Activated T-cell treated with anti-CD3 and anti-CD28 coated beads, Interleukin-2, amount 50 U/mL, for 48 hours (primary cell): ENCODE results near the gene EFCAB12.
"Not testable (repeated sequence)": the region's sequence is repeated elsewhere in the genome, so short reads cannot be mapped to it uniquely, and the experiment has no call there.

Experiments
- DNase-seq, 2 experiments: peaks; one replicate each; pipeline ENCODE4 v3.0.0-alpha.2; 2020

Gene EFCAB12

DNA sequence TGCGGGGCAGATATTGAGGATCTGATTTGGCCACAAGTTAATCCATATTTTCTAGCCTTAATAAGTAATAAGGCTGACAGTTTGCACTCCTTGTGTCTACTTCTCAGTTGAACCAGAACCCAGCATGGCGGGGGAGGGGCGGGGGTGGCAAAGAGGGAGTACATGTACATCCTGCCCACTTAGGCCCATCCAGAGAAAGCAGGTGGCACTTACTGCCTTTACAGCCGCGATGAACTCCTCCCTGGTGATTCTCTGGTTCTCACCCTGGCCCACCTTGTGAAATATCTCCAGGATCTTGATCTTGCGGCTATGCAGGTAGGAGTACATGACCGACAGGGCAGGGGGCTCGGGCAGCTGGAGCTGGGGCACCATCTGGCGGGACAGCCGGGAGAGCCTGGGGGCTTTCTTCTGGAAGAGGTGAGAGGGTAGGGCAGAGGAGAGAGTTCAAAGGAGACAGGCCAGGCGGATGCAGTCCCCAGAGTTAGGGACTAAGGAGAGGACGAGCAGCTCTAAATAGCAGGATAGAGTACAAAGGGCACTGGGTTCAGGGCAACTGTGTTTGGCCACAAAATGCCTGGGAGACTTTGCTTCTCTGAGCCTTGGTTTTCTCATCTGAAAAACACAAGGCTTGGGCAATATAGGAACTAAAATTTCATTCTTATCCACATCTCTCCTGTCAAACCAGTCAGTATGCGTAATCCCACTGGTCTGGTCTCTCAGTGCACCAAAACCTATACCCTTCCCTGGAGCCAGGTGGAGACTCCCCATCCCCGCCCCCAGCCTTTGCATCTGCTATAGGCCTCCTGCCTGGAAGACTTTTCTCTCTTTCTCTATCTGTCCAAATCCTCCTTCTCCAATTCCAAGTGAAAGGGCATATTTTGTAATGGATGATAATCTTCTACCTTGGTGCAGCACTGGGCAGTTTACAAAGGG is 10.1 kb downstream of the EFCAB12 start:
- DNase-seq, result no peak

DNA sequence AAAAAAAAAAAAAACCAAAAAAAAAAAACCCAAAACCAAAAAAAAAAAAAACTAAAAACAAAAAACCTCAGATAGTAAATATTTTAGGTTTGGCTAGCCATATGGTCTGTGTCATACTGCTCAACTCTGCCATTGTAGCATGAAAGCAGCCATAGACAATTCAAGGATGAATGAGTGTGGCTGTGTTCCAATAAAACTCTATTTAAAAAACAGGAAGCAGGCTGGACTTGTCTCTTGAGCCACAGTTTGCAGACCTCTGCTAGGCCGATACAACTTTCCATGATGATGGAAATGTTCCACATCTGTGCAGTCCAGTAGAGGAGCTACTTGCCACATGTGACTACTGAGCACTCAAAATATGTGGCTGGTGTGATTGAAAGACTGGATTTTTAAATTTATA is 11.1 kb downstream of the EFCAB12 start:
- DNase-seq, result no peak

DNA sequence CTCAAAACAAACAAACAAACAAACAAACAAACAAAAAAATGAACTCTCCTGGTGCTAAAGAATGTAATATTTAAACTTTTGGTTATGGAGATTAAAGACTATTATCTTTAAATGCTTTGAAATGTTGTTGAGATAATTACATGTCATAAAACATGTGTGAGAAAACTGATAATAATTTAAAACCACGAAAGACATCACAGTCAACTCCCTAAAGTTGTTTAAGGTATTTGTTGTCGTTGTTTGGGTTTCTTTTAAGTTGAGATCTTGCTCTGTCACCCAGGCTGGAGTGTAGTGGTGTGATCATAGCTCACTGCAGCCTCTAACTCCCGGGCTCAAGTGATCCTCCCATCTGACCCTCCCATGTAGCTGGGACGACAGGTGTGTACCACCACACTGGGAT is 12.0 kb downstream of the EFCAB12 start:
- no peak for DNase-seq

DNA sequence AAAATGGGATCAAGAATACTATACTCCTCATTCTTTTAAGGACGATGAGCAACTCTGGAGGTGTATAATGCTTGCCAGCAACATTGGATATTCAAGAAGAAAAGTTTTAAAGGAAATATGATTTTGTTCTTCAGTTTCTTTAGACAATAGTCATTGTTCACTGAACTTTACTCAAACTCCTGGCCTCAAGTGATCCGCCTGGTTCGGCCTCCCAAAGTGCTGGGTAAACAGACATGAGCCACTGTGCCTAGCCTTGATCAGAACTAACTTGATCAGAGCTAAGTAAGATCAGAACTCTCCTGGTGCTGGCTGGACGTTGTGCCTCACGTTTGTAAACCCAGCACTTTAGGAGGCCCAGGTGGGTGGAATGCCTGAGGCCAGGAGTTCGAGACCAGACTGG is 12.6 kb downstream of the EFCAB12 start:
- no peak for DNase-seq

DNA sequence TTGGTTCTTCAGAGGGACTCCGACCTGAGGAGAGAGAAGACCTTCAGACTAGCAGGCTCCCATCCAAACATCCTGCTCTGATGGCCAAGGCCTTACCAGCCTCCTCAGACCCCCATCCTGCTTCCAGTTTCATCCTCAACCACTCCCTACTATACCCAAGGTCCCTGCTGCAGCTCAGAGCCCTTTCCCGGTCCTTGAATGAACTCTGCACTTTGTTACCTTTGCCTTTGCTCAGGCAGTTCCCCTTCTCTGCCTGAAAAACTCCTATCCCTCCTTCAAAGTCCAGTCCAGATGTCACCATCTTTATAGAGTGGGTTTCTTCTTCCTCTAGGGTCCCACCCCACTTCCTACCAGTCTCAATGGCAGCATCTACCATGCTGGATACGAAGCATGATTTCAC is 13.1 kb downstream of the EFCAB12 start:
- DNase-seq, result no peak

DNA sequence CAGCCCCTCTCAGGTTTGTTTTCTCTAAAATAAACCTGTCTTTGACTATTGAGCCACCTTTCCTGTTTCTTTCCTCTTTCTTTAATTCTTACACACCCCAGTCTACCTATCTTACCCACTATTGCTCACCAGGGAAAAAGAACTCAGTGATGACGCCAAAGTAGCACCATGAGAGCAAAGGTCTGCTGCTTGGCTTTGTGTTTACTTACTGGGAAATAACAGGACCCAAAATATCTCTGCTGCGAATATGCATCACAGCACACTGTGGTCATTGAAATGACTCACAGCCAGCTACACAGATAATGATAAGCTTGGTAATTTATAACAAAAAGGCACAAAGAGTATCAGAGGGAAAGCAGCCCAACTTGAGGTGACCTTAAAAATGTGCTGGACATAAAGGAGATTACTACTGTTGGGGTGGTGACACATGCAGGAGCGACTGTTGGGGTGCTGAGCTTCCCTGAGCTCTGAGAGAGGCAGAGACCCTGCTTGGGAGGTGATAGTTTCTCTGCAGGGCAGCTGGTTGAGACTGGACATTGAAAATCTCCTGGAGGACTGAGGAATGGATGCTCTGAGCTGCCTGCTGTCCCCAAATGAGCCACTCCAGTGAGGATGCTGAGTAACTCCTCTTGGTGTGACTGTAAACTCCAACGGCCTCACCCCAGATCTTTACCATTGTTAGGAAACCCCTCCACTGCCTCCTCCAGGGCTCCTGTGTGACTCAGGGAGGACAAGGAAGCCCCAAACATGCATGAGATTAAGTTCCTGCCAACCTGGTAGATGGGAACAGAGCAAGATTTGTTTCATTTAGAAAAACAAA is 14.5 kb downstream of the EFCAB12 start:
- no peak for DNase-seq

DNA sequence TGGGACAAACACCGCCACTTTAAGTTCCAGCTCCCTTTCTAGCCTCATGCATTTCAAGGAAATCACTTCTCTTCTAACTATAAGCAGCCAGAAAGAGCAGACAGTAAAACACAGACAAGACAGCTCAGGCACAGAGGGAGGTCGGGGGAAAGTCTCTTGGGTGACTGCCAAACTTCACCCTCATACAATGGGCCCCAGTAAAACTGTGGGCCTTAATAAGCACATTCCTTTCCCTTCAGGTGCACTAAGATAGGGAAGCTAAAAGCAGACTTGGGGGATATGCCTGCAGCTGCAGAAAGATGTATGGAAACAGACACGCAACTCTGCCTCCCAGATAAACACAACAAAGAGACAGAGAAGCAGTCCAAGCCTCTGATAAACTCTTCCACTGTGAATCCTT is 15.2 kb downstream of the EFCAB12 start:
- not testable (repeated sequence) for DNase-seq

DNA sequence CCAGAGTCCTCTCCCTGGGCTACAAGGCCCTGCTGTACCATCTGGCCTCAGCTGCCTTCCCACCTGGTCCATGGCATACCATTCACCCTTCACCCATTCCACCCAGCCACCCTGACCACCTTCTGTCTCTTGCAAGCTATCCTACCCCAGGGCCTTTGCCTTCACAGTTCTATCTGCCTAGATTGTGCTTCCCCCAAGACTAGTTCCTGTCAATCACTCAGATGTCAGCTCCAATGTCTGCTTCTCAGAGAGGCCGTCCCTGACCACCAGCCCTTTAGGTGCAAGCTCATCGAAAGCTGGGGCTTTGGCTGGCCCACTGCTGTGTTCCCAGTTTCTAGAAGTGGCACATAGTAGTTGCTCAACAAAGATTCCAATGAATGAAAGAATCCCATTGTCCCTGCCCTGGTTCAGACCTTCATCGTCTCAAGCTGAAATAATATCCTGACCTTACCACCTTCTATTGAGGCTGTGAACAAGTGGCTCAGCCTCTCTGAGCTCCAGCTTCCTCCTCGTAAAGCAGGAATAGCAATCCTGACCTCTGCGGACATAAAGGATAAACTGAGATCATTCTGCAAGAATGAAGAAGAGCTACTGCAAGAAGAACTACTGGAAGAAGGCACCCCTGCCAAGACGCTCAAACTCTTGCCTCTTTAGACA is 15.8 kb downstream of the EFCAB12 start:
- DNase-seq, result no peak

DNA sequence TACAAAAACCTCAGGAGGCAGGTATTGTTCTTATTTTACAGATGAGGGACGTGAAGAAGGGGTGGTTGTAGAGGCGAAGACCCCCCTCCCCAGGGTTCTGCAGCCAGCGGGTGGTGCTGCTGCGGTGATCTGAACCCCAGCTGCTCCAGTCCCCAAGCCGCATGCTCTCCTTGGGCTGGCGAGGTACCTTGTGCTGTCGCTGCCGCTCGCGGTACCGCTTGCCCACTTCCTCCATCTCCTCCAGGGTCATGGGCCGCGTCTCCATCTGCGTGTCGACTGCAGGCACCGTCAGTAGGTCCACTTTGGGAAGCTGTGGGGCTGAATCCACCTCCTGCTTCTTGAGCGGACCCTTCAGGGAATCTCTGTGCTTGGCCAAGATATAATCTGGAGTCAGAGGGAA is 17.5 kb downstream of the EFCAB12 start:
- no peak for DNase-seq

DNA sequence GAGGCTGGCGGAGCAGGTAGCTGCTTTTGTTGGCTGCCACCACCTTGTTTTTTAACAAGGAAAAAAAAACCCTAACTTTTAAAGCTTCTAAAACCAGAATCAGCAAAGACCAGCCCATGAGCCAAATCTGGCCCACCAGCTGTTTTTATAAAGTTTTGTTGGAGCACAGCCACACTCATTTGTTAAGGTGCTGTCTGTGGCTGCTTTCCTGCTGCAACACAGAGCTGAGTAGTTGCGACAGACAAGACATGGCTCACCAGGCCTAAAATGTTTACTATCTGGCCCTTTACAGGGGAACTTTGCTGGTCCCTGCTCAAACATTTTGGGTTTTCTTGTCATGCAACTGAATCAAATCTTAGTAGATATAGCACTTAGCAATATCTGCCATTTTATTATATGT is 18.9 kb downstream of the EFCAB12 start:
- no peak for DNase-seq

DNA sequence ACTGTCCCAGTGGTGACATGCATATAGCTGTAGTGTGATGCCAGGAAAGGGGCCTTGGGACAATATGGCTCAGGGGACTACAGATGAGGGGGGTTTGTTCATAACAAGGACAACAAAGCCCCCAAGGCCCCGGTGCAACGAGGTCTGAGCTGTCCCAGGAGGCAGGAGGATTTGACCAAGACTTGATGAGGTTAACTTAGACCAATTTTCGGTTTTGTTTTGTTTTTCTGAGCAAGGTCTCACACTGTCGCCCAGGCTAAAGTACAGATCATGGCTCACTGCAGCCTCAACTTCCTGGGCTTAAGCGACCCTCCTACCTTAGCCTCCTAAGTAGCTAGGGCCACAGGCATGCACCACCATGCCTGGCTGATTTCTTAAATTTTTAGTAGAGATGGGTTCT is 23.8 kb downstream of the EFCAB12 start:
- no peak for DNase-seq

DNA sequence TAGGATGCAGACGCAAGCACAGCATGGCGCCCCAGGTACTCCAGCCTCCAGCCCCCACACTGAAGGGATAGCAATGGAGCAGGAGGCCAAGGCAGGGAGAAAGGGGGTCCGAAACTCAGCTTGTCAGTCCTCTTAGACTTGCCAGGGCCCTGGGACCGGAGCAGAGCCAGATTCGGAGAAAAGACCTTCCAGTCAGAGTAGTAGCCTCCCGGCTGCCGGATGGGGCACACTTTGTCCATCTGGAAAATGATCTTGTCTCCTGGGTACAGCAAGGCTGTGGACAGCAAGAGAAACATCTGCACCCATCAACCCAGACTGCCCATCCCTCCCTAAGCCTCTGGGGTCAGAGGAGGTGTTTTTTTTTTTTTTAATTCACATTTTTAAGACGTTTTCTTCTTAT is 24.3 kb downstream of the EFCAB12 start:
- DNase-seq, result no peak

DNA sequence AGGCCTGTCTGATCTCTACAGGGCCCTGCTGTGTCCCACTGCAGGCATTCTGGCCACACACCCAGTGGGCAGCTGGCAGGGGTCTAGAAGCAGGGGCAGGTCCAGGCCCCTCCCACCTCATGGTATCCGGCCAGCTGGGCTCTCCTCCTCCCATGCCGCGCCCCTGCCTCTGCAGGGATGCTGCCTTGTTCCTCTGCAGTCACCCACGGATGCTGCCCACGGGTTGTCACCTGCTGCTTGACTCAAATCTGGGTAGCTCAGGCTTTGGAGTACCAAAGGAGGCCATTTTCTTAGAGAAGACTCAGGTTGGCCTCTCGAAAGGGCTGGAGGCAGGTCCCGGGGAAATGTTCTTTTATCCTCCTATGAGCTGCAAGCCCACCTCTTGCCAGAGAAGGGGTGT is 25.0 kb downstream of the EFCAB12 start:
- DNase-seq, result no peak

DNA sequence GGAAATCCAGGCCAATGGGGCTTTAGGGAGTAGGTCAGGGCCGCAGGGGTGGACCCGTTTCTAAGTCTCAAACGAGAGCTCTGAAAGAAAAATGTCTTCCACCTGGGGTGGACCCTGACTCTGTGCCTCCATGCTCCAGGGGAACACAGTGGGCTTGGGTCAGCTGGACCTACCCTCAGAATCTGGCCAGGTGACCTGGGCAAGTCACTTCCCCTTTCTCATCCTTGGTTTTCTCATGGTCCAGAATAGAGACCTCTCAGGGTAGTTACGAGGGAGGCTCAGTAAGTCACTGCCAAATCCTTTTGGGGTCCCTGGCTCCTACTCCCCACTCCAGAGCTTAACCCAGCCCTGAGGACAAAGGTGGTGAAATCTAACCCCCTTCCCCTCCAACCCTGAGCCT is 25.8 kb downstream of the EFCAB12 start:
- DNase-seq, result no peak

DNA sequence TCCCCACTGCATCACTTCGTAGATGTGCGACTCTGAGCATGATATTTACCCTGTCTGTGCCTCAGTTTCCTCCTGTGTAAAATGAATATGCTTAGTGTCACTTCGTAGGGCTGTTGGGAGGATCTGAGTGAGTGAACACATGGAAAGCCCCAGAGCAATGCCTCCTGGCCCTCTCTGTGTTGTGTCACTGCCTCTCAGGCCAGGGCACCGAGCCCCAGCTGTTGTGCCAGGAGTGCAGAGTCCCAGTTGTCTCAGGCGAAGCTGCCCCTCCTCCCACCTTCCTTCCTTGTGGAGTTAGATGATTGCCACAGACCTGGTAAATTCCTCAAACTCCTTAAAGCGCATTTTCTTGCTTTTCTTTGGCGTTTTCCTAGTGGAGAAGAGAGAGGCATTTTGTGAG is 26.2 kb downstream of the EFCAB12 start:
- DNase-seq, result no peak

DNA sequence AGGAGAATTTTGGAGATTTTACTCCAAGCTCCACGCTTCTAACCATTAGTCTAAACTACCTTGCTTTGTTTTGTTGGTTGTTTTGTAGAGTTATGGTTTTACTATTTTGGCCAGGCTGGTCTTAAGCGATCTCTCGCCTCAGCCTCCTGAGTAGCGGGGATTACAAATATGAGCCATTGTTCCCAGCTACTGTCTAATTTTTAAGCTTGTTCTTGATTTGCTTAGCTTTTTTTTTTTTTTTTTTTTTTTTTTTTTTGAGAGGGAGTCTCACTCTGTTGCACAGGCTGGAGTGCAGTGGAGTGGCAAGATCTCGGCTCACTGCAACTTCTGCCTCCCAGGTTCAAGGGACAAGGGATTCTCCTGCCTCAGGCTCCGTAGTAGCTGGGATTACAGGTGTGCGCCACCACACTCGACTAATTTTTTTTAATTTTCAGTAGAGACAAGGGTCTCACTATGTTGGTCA is 28.5 kb downstream of the EFCAB12 start:
- DNase-seq, result peak; percentile 31 to 42

DNA sequence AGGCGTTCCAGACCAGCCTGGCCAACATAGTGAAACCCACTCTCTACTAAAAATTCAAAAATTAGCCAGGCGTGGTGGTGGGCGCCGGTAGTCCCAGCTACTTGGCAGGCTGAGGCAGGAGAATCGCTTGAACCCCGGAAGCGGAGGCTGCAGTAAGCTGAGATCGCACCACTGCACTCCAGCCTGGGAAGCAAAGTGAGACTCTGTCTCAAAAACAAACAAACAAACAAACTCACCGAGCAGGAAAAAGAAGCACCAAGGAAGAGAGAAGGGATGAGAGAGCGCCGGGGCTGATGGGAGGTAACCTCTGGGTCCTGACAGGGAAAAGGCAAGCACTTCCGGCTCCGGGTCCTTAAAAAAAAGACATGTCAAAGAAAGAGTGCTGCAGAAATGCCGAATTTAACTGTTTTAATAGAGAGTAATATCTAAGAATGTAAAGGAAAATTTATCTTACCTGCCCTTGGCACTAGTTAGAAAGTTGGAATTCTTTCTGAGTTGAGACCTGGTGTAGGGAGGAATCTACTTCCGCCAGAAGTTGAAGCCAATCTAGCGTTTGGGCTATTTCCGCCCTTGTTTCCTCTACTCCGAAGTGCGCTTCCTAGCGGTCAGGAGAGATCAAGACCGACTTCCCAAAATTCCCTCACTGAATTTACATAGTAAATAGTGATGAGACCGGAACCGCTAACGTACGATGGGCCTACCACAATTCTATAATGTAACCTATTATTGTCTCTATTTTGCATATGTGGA is 29.1 kb downstream of the EFCAB12 start:
- peak; percentile 76 for DNase-seq

DNA sequence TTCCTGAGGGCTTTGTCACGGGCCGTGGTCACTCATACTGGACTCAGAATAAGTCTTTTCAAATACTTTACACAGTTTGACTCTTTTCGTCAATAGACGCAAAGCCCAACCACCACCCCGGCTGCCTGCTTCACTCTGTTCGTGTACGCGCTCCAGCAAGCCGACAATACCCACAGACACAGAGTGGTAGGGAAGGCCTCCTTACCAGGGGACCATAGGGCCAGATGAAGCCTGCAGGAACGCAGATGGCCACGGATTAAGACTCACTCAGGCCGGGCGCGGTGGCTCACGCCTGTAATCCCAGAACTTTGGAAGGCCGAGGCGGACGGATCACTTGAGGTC is 29.7 kb downstream of the EFCAB12 start:
- DNase-seq, result no peak

DNA sequence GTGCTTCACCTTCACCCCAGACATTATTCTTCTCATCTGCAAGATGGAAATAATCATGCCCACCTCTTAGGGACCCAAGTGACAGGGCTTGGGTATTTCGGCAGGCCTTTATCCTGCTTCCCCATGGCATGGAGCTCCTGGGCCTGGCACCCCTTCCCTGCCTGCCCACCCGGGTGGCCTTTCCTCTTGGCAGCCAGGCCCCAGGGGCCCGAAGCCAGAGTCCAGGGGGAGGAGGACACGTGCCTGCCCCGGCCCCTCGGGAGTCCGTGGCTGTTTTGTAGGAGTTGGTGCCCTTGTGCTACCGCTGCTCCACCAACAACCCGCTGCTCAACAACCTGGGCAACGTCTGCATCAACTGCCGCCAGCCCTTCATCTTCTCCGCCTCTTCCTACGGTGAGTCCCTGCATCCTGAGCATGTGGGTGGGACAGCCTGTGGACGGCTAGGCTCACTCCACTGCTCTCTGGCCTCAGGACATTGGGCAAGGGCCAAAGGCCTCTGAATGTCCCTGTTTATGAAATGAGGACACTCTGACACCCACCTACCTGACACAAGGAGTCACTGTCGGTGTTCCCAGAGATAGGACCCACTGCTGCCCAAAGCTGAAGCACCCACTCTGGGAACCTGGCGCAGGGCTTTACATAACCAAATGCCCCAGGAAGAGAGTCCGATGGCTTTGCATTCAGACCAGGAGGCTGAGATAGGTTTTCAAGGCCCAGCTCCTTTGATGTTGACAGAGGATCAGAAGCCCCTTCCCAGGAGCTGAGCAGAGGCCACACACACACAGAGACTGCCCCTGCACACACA is 34.5 kb downstream of the EFCAB12 start:
- DNase-seq, result not testable (repeated sequence)

DNA sequence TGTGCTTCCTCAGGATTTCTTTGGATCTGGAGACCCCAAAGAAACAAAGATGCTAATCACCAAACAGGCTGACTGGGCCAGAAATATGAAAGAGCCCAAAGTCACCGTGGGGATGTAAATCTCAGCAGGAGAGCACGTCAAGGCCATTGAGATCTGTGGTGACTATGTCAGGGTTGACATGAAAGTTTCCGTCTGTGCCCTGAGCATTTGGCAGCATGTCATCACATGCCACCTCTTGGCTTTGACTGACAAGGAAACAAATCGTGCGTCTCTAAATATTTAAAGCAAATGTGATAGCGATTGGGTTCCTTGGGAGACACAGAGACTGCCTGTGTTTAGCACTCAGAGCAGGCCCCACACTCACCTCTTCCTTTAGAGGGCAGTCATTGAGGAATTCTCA is 35.2 kb downstream of the EFCAB12 start:
- no peak for DNase-seq

DNA sequence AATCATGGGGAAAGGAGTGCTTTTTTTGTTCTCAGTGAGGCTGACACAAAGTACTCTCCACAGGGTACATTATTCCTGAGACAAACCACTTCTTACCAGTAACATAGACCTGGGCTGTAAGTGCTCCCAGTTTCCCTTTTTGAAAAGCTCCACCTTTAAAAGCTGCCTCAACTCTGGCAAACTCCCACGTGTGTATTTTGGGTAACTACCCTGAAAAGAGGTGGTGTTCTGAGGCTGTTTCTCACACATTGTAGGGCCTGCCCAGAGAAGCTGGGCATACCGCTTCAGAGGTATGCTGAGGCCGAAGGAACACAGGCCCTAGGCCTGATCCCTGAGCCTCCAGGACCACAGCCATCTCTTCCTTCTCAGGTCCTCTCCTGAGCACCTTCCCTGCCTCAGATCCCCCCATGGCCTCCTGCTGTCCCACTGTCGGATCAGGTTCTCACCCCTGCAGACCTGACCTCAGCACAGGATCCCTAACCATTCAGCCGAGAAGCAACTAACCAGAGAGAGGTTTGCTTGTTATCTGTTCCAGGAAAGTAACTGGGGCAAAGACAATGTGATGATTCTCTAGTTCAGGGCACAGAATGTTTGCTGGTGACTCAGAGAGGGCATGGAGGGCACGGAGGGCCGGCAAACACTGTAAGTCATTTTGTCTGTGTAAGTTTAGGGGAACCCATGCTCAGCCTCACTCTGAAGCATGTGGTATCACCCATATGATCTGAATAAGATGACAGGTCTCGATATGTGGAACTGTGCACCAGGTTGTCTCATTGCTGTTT is 36.1 kb downstream of the EFCAB12 start:
- DNase-seq, result not testable (repeated sequence)
